Hepatocyte (in vitro differentiated cells): ENCODE measurements around the gene AGAP1. TPM values are rescaled to one million over a fixed set of nuclear protein-coding genes. Genes with fewer than 3 reads are reported as not detected.

Source experiments
- DNase-seq: peaks from one replicate; pipeline ENCODE4 v3.0.0-alpha.2; 2016; ENCODE audit warnings: low spot score
- H2AFZ ChIP-seq: fragments of 200-600 bp; sonication (generic); 2 replicates; pipeline ENCODE4 v1.6.0; 2016; ENCODE audit warnings: antibody characterized with exemption, mild to moderate bottlenecking
- H3K27ac ChIP-seq: fragments of 200-600 bp; sonication (generic); 2 replicates; pipeline ENCODE4 v1.5.1; 2016; ENCODE audit warnings: mild to moderate bottlenecking
- H3K27me3 ChIP-seq: fragments of 200-600 bp; sonication (generic); 2 replicates; pipeline ENCODE4 v1.6.1; 2016
- H3K36me3 ChIP-seq: fragments of 200-600 bp; sonication (generic); replicated peaks from 2 replicates; pipeline ENCODE4 v1.5.1; 2016; ENCODE audit warnings: low read depth; ENCODE audit not compliant: insufficient read depth
- H3K4me1 ChIP-seq: fragments of 200-600 bp; sonication (generic); 2 replicates; pipeline ENCODE4 v1.5.1; 2016; ENCODE audit warnings: mild to moderate bottlenecking, moderate library complexity; ENCODE audit not compliant: insufficient read depth
- H3K4me2 ChIP-seq: fragments of 200-600 bp; sonication (generic); 2 replicates; pipeline ENCODE4 v1.6.0; 2016
- H3K4me3 ChIP-seq: fragments of 200-600 bp; sonication (generic); 2 replicates; pipeline ENCODE4 v1.5.1; 2016; ENCODE audit warnings: mild to moderate bottlenecking
- H3K79me2 ChIP-seq: fragments of 200-600 bp; sonication (generic); 2 replicates; pipeline ENCODE4 v1.6.0; 2017; ENCODE audit warnings: mild to moderate bottlenecking
- H3K9me2 ChIP-seq: fragments of 200-600 bp; sonication (generic); replicated peaks from 2 replicates; pipeline ENCODE4 v1.6.0; 2017; ENCODE audit warnings: mild to moderate bottlenecking; ENCODE audit not compliant: insufficient read depth
- H3K9me3 ChIP-seq: fragments of 200-600 bp; sonication (generic); 2 replicates; pipeline ENCODE4 v1.5.1; 2016; ENCODE audit warnings: low read depth, mild to moderate bottlenecking
- H4K20me1 ChIP-seq: fragments of 200-600 bp; sonication (generic); 2 replicates; pipeline ENCODE4 v1.6.0; 2016; ENCODE audit warnings: mild to moderate bottlenecking; ENCODE audit not compliant: insufficient read depth, poor library complexity, severe bottlenecking
- CTCF ChIP-seq: fragments of 200-600 bp; sonication (generic); IDR thresholded peaks from 2 replicates; pipeline ENCODE4 v1.5.1; 2016; ENCODE audit warnings: antibody characterized with exemption, mild to moderate bottlenecking; ENCODE audit not compliant: poor library complexity
- EZH2 ChIP-seq: fragments of 200-600 bp; sonication (generic); IDR thresholded peaks from 2 replicates; pipeline ENCODE4 v1.6.1; 2016; ENCODE audit warnings: antibody characterized with exemption, mild to moderate bottlenecking, borderline replicate concordance
- EZH2phosphoT487 ChIP-seq: fragments of 200-600 bp; sonication (generic); IDR thresholded peaks from one replicate; pipeline ENCODE4 v1.6.1; 2018; ENCODE audit warnings: antibody characterized with exemption, mild to moderate bottlenecking, low read depth, moderate library complexity; ENCODE audit not compliant: unreplicated experiment, severe bottlenecking
- WGBS: methylation state at CpG from one replicate; pipeline ENCODE4 v1.1.6; 2016; ENCODE audit warnings: low lambda C conversion rate; ENCODE audit errors: missing lambda C conversion rate; 5-methylcytosine and 5-hydroxymethylcytosine counted together
- polyA plus RNA-seq: library from polyadenylated mRNA; unstranded; fragments of >200 nt; fragmentation: Nextera tagmentation; extraction: Ambion mirVana; gene quantifications from 2 replicates; pipeline ENCODE4 v1.2.1, GENCODE V29; 2016
- total RNA-seq: library from RNA; depleted of rRNA; stranded (reverse); fragments of >200 nt; gene quantifications from 2 replicates; pipeline ENCODE4 v1.2.3, GENCODE V29; 2014

AGAP1 gene
- total and polyA plus RNA-seq, 2 experiments from 2014 or later = 12.1 to 20.0 TPM

- WGBS = 68% methylated on average over 9 of the region's 9 CpGs
- Histone ChIP-seq H3K4me1 (peaks cover 13% of the 10 kb centered on the region), H3K4me3 (no peak overlapping the region), H3K9me2 (no peaks in the 10 kb centered on the region), H3K27ac (no peak overlapping the region), H3K27me3 (no peaks in the 10 kb centered on the region), H3K9me3 (no peaks in the 10 kb centered on the region), H3K4me2 (no peak overlapping the region), H2AFZ (no peak overlapping the region), H3K79me2 (peaks cover 66% of the 10 kb centered on the region), H4K20me1 (peaks cover 16% of the 10 kb centered on the region), H3K36me3 (no peaks in the 10 kb centered on the region)
- TF ChIP-seq CTCF = no peak
- TF ChIP-seq EZH2 = no peak
- TF ChIP-seq EZH2phosphoT487 = no peak
- DNase-seq = no peak
Observed at GRCh38 chr2:235654103-235654813, 160.4 kb downstream of the AGAP1 start.

GRCh38 chr2:235658351-235659174, 164.7 kb downstream of the AGAP1 start:
- Histone ChIP-seq H3K27me3 (no peaks in the 10 kb centered on the region), H2AFZ (no peak overlapping the region), H3K79me2 (peaks cover 79% of the 10 kb centered on the region), H3K9me3 (no peaks in the 10 kb centered on the region), H4K20me1 (peaks cover 36% of the 10 kb centered on the region), H3K9me2 (no peaks in the 10 kb centered on the region), H3K27ac (no peak overlapping the region), H3K4me3 (no peak overlapping the region), H3K4me2 (peak overlapping the region; percentile 56), H3K4me1 (peaks cover 25% of the 10 kb centered on the region), H3K36me3 (no peaks in the 10 kb centered on the region)
- no peak for TF ChIP-seq EZH2
- TF ChIP-seq CTCF = no peak
- no peak for TF ChIP-seq EZH2phosphoT487
- DNase-seq = no peak
- WGBS = 25% methylated on average over 20 of the region's 20 CpGs

GRCh38 chr2:235659767-235660322, 166.0 kb downstream of the AGAP1 start:
- H4K20me1 ChIP-seq = peaks cover 33% of the 10 kb centered on the region
- WGBS = 66% methylated on average over 7 of the region's 7 CpGs
- DNase-seq = peak; percentile 21
- no peak overlapping the region for H3K4me3 ChIP-seq
- H3K4me2 ChIP-seq = no peak overlapping the region
- H3K27ac ChIP-seq = no peak overlapping the region
- TF ChIP-seq EZH2 = no peak
- no peak for TF ChIP-seq CTCF
- no peak for TF ChIP-seq EZH2phosphoT487
- H3K4me1 ChIP-seq = peaks cover 25% of the 10 kb centered on the region
- no peaks in the 10 kb centered on the region for H3K9me2 ChIP-seq
- peaks cover 79% of the 10 kb centered on the region for H3K79me2 ChIP-seq
- H3K27me3 ChIP-seq = no peaks in the 10 kb centered on the region
- no peaks in the 10 kb centered on the region for H3K36me3 ChIP-seq
- no peak overlapping the region for H2AFZ ChIP-seq
- H3K9me3 ChIP-seq = no peaks in the 10 kb centered on the region
